Activated CD8-positive, alpha-beta T cell treated with anti-CD3 and anti-CD28 coated beads, Interleukin-2, amount 10 ng/mL, durations not matched to agents 7 days and 5 days (primary cell): ENCODE data around the gene DCUN1D1. TPM values are rescaled to one million over a fixed set of nuclear protein-coding genes. Genes with fewer than 3 reads are reported as not detected.
"Not testable (repeated sequence)": the region's sequence is repeated elsewhere in the genome, so short reads cannot be mapped to it uniquely, and the experiment has no call there.

Source experiments
- ATAC-seq: fragments of 150-1000 bp; cut with Tn5 transposase; one replicate; pipeline ENCODE4 v1.10.0; 2021; ENCODE audit warnings: moderate library complexity
- CTCF ChIA-PET: fragments of 350-600 bp; sonication (Branson Sonifier 250); formaldehyde crosslinking; loops from one replicate; lab custom pipeline; 2021; ENCODE audit warnings: antibody characterized with exemption; lab: Charles Lee
- POLR2A ChIA-PET: fragments of 350-600 bp; sonication (Branson Sonifier 250); formaldehyde crosslinking; loops from one replicate; lab custom pipeline; 2021; ENCODE audit warnings: antibody characterized with exemption; lab: Charles Lee
- DNase-seq: peaks from one replicate; pipeline ENCODE4 v3.0.0-alpha.2; 2020
- H3K27ac Mint-ChIP-seq: one replicate; pipeline ENCODE4 v1.8.0; 2021; ENCODE audit warnings: mild to moderate bottlenecking, mixed read lengths
- H3K27me3 Mint-ChIP-seq: one replicate; pipeline ENCODE4 v1.8.0; 2021; ENCODE audit warnings: low read depth, mixed read lengths
- H3K36me3 Mint-ChIP-seq: one replicate; pipeline ENCODE4 v1.8.0; 2021; ENCODE audit warnings: low read depth, mixed read lengths
- H3K4me1 Mint-ChIP-seq: one replicate; pipeline ENCODE4 v1.8.0; 2021; ENCODE audit warnings: low read depth, mixed read lengths
- H3K4me3 Mint-ChIP-seq: one replicate; pipeline ENCODE4 v1.8.0; 2021; ENCODE audit warnings: mild to moderate bottlenecking, mixed read lengths
- H3K9me3 Mint-ChIP-seq: one replicate; pipeline ENCODE4 v1.8.0; 2022; ENCODE audit warnings: mixed read lengths; ENCODE audit not compliant: insufficient read depth
- total RNA-seq, 2 experiments: library from RNA; stranded (reverse); gene quantifications; one replicate each; pipeline ENCODE4 v1.2.3, GENCODE V29; 2021

DCUN1D1 gene
- total RNA-seq, 2 experiments from 2014 or later, result 80.8 to 84.5 TPM

GRCh38 chr3:182999767-183000166 lies 19.4 kb upstream of the DCUN1D1 start:
- POLR2A ChIA-PET, result no interaction called here
- Mint-ChIP-seq H3K36me3 (no peaks in the 10 kb centered on the region), H3K4me3 (no peak overlapping the region), H3K27ac (no peak overlapping the region), H3K4me1 (no peaks in the 10 kb centered on the region), H3K9me3 (no peaks in the 10 kb centered on the region), H3K27me3 (peaks cover 11% of the 10 kb centered on the region)
- DNase-seq, result no peak
- CTCF ChIA-PET, result no interaction called here
- no peak for ATAC-seq

GRCh38 chr3:182993486-182994201 lies 13.3 kb upstream of the DCUN1D1 start:
- CTCF ChIA-PET, result interaction anchor here (0.8 kb wide), 1 partner anchor 214 kb away, joined by 3 read pairs; no protein-coding TSS in a partner anchor
- H3K4me1 Mint-ChIP-seq, H3K27ac Mint-ChIP-seq, H3K4me3 Mint-ChIP-seq, H3K9me3 Mint-ChIP-seq, DNase-seq, ATAC-seq, H3K36me3 Mint-ChIP-seq, POLR2A ChIA-PET: not testable (repeated sequence)
- H3K27me3 Mint-ChIP-seq, result peaks cover 16% of the 10 kb centered on the region

DNA sequence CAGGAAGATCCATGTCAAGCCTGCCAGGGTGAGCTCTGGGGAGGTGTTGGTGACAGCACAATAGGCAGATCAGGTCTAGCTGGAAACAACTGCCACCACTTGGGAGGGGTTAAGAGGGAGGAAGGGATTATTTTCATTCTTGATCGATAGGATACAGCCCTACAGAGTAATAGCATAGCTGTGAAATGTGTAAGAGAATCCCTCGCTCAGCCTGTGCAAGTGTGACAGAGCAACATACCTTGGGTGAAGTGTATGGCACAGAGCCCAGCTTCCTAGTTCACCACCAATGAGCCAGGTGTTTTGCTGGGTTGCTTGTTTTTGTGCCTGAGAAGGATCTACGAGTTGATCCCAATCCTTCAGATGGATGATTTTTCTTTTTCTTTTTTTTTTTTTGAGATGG lies 9.2 kb upstream of the DCUN1D1 start:
- Mint-ChIP-seq H3K27me3 (peaks cover 7% of the 10 kb centered on the region), H3K27ac (no peak overlapping the region), H3K36me3 (no peaks in the 10 kb centered on the region), H3K4me1 (peaks cover 8% of the 10 kb centered on the region), H3K4me3 (no peak overlapping the region), H3K9me3 (no peaks in the 10 kb centered on the region)
- POLR2A ChIA-PET, result no interaction called here
- CTCF ChIA-PET, result interaction anchor here (1.1 kb wide), 1 partner anchor 279 kb away, joined by 3 read pairs; no protein-coding TSS in a partner anchor
- DNase-seq (no peak), ATAC-seq (no peak)

- CTCF ChIA-PET, result no interaction called here
- Mint-ChIP-seq H3K4me1 (peaks cover 14% of the 10 kb centered on the region), H3K9me3 (no peaks in the 10 kb centered on the region), H3K4me3 (no peak overlapping the region), H3K36me3 (no peaks in the 10 kb centered on the region), H3K27me3 (no peaks in the 10 kb centered on the region), H3K27ac (no peak overlapping the region)
- no peak for DNase-seq
- POLR2A ChIA-PET, result no interaction called here
- ATAC-seq, result no peak
These were observed 5.7 kb upstream of the DCUN1D1 start for GRCh38 chr3:182986021-182986420.

- no peaks in the 10 kb centered on the region for H3K27me3 Mint-ChIP-seq
- POLR2A ChIA-PET, result no interaction called here
- H3K4me1 Mint-ChIP-seq, result peaks cover 22% of the 10 kb centered on the region
- no peak overlapping the region for H3K27ac Mint-ChIP-seq
- no peaks in the 10 kb centered on the region for H3K36me3 Mint-ChIP-seq
- CTCF ChIA-PET, result no interaction called here
- no peak overlapping the region for H3K4me3 Mint-ChIP-seq
- DNase-seq, result no peak
- no peaks in the 10 kb centered on the region for H3K9me3 Mint-ChIP-seq
- no peak for ATAC-seq
These were observed 3.5 kb upstream of the DCUN1D1 start for GRCh38 chr3:182983876-182984275.

DNA sequence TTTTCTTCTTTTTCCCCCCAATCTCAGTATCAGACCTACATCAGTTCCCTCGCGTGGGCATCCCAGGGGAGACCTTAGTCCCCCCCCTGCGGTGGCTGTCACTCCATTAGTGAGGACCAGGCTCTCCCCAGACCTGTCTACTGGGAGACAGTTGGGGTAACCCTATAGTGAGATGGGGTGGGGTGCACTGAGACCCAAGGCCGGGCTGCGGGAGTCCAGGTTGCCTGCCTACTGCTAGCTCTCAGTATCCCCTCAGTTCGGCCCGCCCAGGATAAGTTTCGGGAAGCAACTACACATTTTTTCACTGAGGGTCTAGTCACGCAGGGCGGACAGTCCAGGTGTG lies 671 bp upstream of the DCUN1D1 start:
- H3K27me3 Mint-ChIP-seq, result no peaks in the 10 kb centered on the region
- H3K27ac Mint-ChIP-seq, result peak overlapping the region; percentile 84
- H3K9me3 Mint-ChIP-seq, result no peaks in the 10 kb centered on the region
- H3K4me3 Mint-ChIP-seq, result peak overlapping the region; percentile 75
- ChIA-PET CTCF (interaction anchor here (0.6 to 1.2 kb wide), 3 partner anchors 77 to 141 kb away, joined by 3 to 4 read pairs (median 3); no protein-coding TSS in a partner anchor), POLR2A (interaction anchor here (0.6 to 1.1 kb wide), 4 partner anchors 11 to 327 kb away, joined by 3 to 4 read pairs (median 4); no protein-coding TSS in a partner anchor)
- H3K36me3 Mint-ChIP-seq, result no peaks in the 10 kb centered on the region
- no peak for ATAC-seq
- no peak for DNase-seq
- peaks cover 42% of the 10 kb centered on the region for H3K4me1 Mint-ChIP-seq

- ATAC-seq (no peak), DNase-seq (peak; percentile 31)
- Mint-ChIP-seq H3K36me3 (peaks cover 2% of the 10 kb centered on the region), H3K9me3 (no peaks in the 10 kb centered on the region), H3K27me3 (no peaks in the 10 kb centered on the region), H3K27ac (peak overlapping the region; percentile 79), H3K4me3 (peak overlapping the region; percentile 84), H3K4me1 (peaks cover 46% of the 10 kb centered on the region)
- POLR2A ChIA-PET, result interaction anchor here (0.8 to 0.9 kb wide), 2 partner anchors 185 to 429 kb away, joined by 3 read pairs; no protein-coding TSS in a partner anchor
- CTCF ChIA-PET, result interaction anchor here (1.0 to 2.1 kb wide), 3 partner anchors 10 to 18 kb away, joined by 3 to 9 read pairs (median 5); no protein-coding TSS in a partner anchor
These were observed 605 bp downstream of the DCUN1D1 start for GRCh38 chr3:182979674-182980191.

DNA sequence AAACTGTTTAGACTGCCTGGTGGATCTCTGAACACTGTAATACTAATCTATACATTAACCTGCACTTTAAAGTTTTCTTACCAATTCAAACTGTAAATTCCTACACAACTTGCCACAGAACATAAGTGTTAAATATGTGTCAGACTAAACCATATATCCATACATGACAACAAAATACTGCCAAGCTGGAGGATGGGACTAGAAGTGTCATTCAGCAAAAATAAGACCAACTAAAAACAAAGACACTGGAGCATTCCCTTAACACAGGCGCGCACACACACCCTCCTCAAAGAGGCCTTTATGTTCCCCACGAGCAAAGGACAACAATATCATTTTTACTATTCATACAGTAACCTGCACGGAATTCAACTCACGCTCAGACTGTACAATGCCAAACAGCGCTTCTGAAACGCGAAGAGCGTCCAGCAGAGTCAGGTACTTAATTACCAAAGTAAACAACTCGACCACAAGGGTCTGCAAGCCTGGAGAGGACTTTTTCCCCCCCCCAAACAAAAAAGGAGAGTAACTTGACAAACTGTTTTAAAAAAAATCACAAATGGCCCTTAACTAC lies 1.1 kb downstream of the DCUN1D1 start:
- H3K4me1 Mint-ChIP-seq, result peaks cover 43% of the 10 kb centered on the region
- H3K27ac Mint-ChIP-seq, result peak overlapping the region; percentile 79
- ATAC-seq (no peak), DNase-seq (no peak)
- POLR2A ChIA-PET, result interaction anchor here (0.8 to 0.9 kb wide), 2 partner anchors 185 to 429 kb away, joined by 3 read pairs; no protein-coding TSS in a partner anchor
- no peaks in the 10 kb centered on the region for H3K9me3 Mint-ChIP-seq
- CTCF ChIA-PET, result interaction anchor here (1.0 to 2.1 kb wide), 3 partner anchors 9 to 17 kb away, joined by 3 to 9 read pairs (median 5); no protein-coding TSS in a partner anchor
- H3K36me3 Mint-ChIP-seq, result peaks cover 2% of the 10 kb centered on the region
- no peaks in the 10 kb centered on the region for H3K27me3 Mint-ChIP-seq
- peak overlapping the region; percentile 84 for H3K4me3 Mint-ChIP-seq

DNA sequence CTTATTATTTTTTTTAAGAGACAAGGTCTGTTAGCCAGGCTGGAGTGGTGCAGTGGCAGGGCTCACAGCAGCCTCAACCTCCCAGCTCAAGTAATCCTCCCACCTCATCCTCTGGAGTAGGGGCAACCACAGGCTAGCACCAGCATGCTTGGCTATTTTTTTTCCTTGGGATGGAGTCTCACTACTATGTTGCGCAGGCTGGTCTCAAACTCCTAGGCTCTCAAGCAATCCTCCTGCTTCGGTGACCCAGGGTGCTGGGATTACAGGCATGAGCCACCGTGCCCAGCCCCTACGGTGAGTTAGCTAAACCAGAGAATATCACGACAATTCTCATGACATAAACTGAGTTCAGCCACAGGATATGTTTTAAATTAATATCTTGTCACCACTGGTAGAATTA lies 2.0 kb downstream of the DCUN1D1 start:
- peak overlapping the region; percentile 84 for H3K4me3 Mint-ChIP-seq
- no peaks in the 10 kb centered on the region for H3K9me3 Mint-ChIP-seq
- ChIA-PET CTCF (interaction anchor here (2.0 to 2.1 kb wide), 2 partner anchors 8 to 10 kb away, joined by 5 to 9 read pairs; no protein-coding TSS in a partner anchor), POLR2A (interaction anchor here (1.1 kb wide), 1 partner anchor 10 kb away, joined by 3 read pairs; no protein-coding TSS in a partner anchor)
- peaks cover 43% of the 10 kb centered on the region for H3K4me1 Mint-ChIP-seq
- peaks cover 2% of the 10 kb centered on the region for H3K36me3 Mint-ChIP-seq
- no peak for DNase-seq
- no peak for ATAC-seq
- no peaks in the 10 kb centered on the region for H3K27me3 Mint-ChIP-seq
- no peak overlapping the region for H3K27ac Mint-ChIP-seq

- Mint-ChIP-seq H3K9me3 (no peaks in the 10 kb centered on the region), H3K36me3 (peaks cover 31% of the 10 kb centered on the region), H3K4me1 (peaks cover 55% of the 10 kb centered on the region), H3K27ac (no peak overlapping the region), H3K27me3 (no peaks in the 10 kb centered on the region), H3K4me3 (no peak overlapping the region)
- DNase-seq (no peak), ATAC-seq (no peak)
- ChIA-PET CTCF (no interaction called here), POLR2A (no interaction called here)
These were observed 7.3 kb downstream of the DCUN1D1 start for GRCh38 chr3:182973047-182973446.

- DNase-seq (no peak), ATAC-seq (no peak)
- H3K36me3 Mint-ChIP-seq, result peaks cover 37% of the 10 kb centered on the region
- H3K27me3 Mint-ChIP-seq, result no peaks in the 10 kb centered on the region
- no peak overlapping the region for H3K27ac Mint-ChIP-seq
- H3K9me3 Mint-ChIP-seq, result no peaks in the 10 kb centered on the region
- H3K4me1 Mint-ChIP-seq, result peaks cover 57% of the 10 kb centered on the region
- ChIA-PET POLR2A (no interaction called here), CTCF (no interaction called here)
- no peak overlapping the region for H3K4me3 Mint-ChIP-seq
These were observed 8.0 kb downstream of the DCUN1D1 start for GRCh38 chr3:182972387-182972786.
